Activated CD4-positive, alpha-beta T cell treated with anti-CD3 and anti-CD28 coated beads for 4 hours (primary cell): ENCODE data around the gene FGF14.

Experiments used
- DNase-seq, 2 donors: peaks; one replicate each; pipeline ENCODE4 v3.0.0-alpha.2; 2020

The FGF14 gene

GRCh38 chr13:102401766-102402165 lies at the start of gene FGF14:
Gene FGF14 (minus strand): TSS chr13:102402048.
- DNase-seq, result no peak

GRCh38 chr13:102443249-102443648 lies 41.4 kb upstream of the FGF14 start:
- no peak for DNase-seq

GRCh38 chr13:102441085-102441484 lies 39.2 kb upstream of the FGF14 start:
- DNase-seq, result no peak

- no peak for DNase-seq
These were observed 38.5 kb upstream of the FGF14 start for GRCh38 chr13:102440259-102440936.

- DNase-seq, result no peak
These were observed 20.8 kb upstream of the FGF14 start for GRCh38 chr13:102422690-102423089.

GRCh38 chr13:102405499-102406100 lies 3.8 kb upstream of the FGF14 start:
- DNase-seq, result no peak

- peak; percentile 31 to 41 for DNase-seq
These were observed 442 bp upstream of the FGF14 start for GRCh38 chr13:102402290-102402689.

- no peak for DNase-seq
These were observed 583 bp downstream of the FGF14 start for GRCh38 chr13:102401265-102401664.

GRCh38 chr13:102400675-102401145 lies 1.1 kb downstream of the FGF14 start:
- DNase-seq, result no peak

GRCh38 chr13:102399791-102400674 lies 1.8 kb downstream of the FGF14 start:
- peak in 1 of 2 donors; percentile 8 for DNase-seq

GRCh38 chr13:102395939-102396338 lies 5.9 kb downstream of the FGF14 start:
- no peak for DNase-seq

GRCh38 chr13:102395174-102395573 lies 6.7 kb downstream of the FGF14 start:
- DNase-seq, result no peak

GRCh38 chr13:102394158-102395053 lies 7.4 kb downstream of the FGF14 start:
- DNase-seq, result peak; percentile 95 to 96

GRCh38 chr13:102392481-102393209 lies 9.2 kb downstream of the FGF14 start:
- DNase-seq, result peak in 1 of 2 donors; percentile 3

GRCh38 chr13:102386461-102386860 lies 15.4 kb downstream of the FGF14 start:
- no peak for DNase-seq

GRCh38 chr13:102380012-102380411 lies 21.8 kb downstream of the FGF14 start:
- no peak for DNase-seq

GRCh38 chr13:102376318-102376717 lies 25.5 kb downstream of the FGF14 start:
- DNase-seq, result no peak

- no peak for DNase-seq
These were observed 27.1 kb downstream of the FGF14 start for GRCh38 chr13:102374726-102375125.

GRCh38 chr13:102374233-102374632 lies 27.6 kb downstream of the FGF14 start:
- DNase-seq, result no peak

GRCh38 chr13:102373221-102373620 lies 28.6 kb downstream of the FGF14 start:
- DNase-seq, result no peak

- DNase-seq, result no peak
These were observed 32.5 kb downstream of the FGF14 start for GRCh38 chr13:102369302-102369701.

GRCh38 chr13:102367836-102368235 lies 34.0 kb downstream of the FGF14 start:
- DNase-seq, result no peak
